AG10803 (cell line): ENCODE data around the gene PCA3.
A peak's percentile ranks its signal among the peaks of the same experiment; 100 is the strongest.

Source experiments
- DNase-seq: peaks from one replicate; pipeline ENCODE4 v3.0.0; 2010; ENCODE audit warnings: low read depth
- H3K4me3 ChIP-seq: 2 replicates; pipeline ENCODE4 v1.5.1; 2011; ENCODE audit warnings: mild to moderate bottlenecking, low read length, control low read depth
- TF ChIP-seq, protein P1 (sequence below): conservative IDR thresholded peaks from 2 replicates; pipeline ENCODE4 v1.5.1; 2011; ENCODE audit warnings: mild to moderate bottlenecking, low read length, control low read depth, inconsistent platforms

Gene PCA3

DNA sequence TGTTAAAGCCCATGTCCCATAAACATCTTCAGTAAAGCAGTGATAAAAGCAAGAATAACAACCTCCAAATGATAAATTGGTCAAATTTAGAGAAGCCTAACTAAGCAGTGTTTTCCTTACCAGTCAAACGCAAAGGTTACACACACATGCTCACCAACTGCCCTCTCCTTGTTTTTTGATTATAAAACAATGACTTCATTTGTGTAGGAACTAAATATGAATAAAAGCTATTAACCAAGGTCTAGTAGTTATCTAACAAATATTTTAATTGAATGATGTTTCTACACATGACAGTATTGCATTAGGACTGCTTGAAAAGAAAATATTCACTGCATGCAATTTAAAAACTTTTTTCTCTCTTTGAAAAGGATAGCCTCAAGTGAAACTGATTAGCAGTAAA lies 36.7 kb downstream of the PCA3 start:
- TF ChIP-seq, protein P1, sequence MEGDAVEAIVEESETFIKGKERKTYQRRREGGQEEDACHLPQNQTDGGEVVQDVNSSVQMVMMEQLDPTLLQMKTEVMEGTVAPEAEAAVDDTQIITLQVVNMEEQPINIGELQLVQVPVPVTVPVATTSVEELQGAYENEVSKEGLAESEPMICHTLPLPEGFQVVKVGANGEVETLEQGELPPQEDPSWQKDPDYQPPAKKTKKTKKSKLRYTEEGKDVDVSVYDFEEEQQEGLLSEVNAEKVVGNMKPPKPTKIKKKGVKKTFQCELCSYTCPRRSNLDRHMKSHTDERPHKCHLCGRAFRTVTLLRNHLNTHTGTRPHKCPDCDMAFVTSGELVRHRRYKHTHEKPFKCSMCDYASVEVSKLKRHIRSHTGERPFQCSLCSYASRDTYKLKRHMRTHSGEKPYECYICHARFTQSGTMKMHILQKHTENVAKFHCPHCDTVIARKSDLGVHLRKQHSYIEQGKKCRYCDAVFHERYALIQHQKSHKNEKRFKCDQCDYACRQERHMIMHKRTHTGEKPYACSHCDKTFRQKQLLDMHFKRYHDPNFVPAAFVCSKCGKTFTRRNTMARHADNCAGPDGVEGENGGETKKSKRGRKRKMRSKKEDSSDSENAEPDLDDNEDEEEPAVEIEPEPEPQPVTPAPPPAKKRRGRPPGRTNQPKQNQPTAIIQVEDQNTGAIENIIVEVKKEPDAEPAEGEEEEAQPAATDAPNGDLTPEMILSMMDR: no peak
- H3K4me3 ChIP-seq: no peak overlapping the region
- DNase-seq: no peak

DNA sequence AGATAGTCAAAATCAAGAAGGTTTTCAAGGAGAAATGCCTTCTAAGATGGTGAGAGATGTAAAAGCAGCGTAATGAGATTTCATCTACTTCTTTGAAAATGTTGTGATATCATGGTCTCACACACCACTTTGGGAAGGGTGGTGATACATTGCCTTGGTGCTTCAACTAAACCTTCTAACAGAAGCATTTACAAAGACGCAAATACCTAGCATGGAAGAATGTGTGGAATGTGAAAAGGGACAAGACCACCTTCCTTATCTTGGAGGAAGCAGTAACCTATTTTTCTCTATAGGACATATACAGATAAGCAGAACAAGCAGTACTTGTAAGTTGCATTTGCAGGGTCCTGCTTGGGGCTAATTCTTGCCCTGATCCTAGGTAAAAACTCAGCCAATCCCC lies 38.8 kb downstream of the PCA3 start:
- TF ChIP-seq, protein P1: no peak
- no peak overlapping the region for H3K4me3 ChIP-seq
- DNase-seq: no peak

DNA sequence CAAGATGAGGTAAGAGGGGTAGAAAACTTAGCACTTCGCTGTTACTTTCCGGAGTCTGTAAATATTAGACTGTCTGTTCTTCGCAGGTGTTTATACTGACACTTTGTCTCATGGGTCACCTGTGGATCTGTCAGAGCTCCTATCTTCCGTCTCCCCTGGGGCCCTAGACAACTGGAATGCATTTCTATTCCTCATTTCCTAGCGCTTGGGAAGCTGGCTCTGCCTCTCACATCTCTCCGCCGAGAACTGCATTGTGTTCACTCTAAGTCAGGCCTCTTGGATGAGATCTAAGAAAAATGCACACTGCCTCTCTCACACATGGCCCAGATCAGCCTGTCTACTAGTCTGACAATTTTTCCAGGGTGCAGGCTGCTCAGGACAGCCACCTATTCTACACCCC lies 39.5 kb downstream of the PCA3 start:
- no peak overlapping the region for H3K4me3 ChIP-seq
- TF ChIP-seq, protein P1: no peak
- DNase-seq: no peak

DNA sequence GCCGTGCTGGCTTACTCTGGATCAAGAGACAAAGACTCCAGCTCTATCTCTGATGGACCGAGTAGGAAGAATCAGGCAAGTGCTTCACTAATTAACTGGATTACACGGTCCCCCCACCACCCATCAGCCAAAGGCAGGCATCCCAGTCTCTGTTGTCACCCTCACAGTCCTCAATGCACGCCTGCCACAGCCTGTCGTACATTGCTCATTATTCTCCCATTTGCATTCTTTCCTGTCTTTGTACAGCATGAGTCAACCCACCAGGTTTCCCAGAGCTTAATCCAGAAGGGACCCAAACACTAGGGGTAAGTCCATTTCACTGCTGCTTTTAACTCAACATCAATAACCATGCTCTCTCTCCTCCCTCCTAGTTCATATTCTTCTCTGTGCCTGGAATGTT lies 44.4 kb downstream of the PCA3 start:
- DNase-seq: no peak
- TF ChIP-seq, protein P1: no peak
- H3K4me3 ChIP-seq: no peak overlapping the region

DNA sequence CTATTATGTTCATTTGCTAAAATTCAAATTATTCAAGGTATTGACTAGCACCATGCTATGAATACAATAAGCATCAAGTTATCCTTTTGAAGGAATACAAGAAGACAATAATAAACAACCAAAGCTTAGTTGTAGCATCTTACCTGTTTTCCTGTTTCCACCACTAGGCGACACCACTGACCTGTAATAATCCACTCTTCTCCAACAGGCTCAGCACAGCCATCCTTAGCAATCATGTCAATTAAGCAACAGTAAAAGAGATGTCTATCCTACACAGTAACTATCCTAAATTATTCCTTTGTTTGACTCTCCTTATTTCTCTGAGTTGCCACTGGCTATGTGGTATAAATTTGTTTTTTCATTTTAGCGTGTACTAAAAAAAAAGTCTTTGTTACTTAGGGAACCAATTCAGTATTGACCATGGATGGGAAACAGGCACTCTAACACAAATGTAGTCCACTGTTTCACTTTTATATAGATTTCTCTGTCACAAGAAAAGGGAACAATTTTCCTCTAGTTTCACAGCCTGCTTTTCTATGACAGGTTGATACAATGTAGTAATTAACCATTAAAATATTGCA lies 46.2 kb downstream of the PCA3 start:
- no peak overlapping the region for H3K4me3 ChIP-seq
- TF ChIP-seq, protein P1: peak; percentile 99
- peak; percentile 70 for DNase-seq

DNA sequence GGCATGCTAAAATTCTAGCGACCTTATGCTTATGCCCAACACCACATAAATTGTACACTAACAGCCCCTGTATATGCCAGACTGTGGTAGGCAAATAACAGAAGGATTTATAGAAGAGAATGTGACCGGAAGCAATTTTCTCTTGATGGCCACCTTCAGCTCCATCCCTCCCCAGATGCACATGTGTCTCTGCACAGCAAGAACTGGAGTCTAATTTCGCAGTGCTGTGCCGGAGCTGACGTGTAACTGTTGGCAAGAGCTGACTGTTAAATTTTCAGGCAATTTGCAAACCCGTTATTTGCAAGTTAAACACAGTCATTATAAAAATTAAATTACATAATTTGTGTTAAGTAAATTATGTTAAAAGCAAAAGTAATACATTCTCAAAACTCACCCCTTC lies 48.4 kb downstream of the PCA3 start:
- no peak for DNase-seq
- TF ChIP-seq, protein P1: no peak
- H3K4me3 ChIP-seq: no peak overlapping the region

DNA sequence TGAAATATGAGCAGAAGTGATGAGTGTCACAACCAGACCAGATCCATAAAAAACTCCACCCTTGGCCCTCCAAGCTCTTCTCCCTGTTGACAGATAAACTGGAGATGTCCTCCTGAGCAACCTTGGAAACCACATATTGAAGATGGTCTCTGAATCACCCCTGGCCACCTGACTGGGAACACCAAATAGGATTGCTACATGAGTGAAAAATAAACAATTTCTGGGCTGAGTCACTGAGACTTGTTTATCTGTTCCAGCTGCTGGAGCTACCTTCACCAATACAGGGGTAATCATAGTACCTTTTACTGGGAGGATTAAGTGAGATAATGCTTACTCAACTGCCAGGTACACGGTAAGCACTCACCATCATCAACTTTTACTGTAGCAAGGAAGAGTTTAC lies 53.3 kb downstream of the PCA3 start:
- TF ChIP-seq, protein P1: no peak
- peak; percentile 72 for DNase-seq
- no peak overlapping the region for H3K4me3 ChIP-seq
